ENCODE results near the gene E2F3. TPM values are rescaled to one million over a fixed set of nuclear protein-coding genes. Genes with fewer than 3 reads are reported as not detected.

Gene E2F3
- total and polyA plus RNA-seq, 2 donors from 2014 or later: 3.7 to 11.0 TPM

DNA sequence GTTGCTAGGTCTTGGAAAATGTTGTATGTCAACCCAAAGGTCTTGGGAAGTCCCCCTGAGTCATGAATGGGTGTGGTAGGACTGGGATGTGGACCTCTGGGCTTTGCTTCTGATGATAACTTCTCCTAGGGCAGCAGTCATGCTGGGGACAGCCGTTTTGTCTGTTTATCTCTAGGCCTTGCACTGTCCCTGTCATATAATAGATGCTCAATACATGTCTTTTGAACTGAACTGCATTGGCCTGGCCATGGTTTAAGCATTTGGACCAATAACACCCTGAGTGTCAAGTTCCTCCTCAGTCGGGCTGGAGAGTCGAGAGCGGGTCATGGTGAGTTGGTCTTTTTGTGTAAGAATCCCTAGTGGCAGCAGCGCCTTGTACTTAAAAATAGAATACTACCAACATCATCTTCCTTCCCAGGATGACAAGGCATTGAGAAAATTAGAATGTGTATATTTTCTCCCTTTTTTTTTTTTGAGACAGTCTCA, 43.1 kb downstream of the E2F3 start:
- FAIRE-seq: no peak
- intact Hi-C loops (cut with DNase I): no loop called here
- Histone ChIP-seq H3K27me3 (ENCODE audit: control insufficient read depth, insufficient read depth, low read length) (no peaks in the 10 kb centered on the region), H3K4me3 (ENCODE audit: low read length in 3 of 3) (no peak overlapping the region), H3K36me3 (ENCODE audit: control insufficient read depth in 2 of 3, insufficient read depth in 3 of 3, low read length in 3 of 3) (no peaks in the 10 kb centered on the region), H3K9me3 (ENCODE audit: control insufficient read depth in 2 of 3, insufficient read depth in 1 of 3, low read length in 3 of 3) (no peaks in the 10 kb centered on the region), H3K4me1 (ENCODE audit: control insufficient read depth in 2 of 3, insufficient read depth in 2 of 3, low read depth in 1 of 3, low read length in 3 of 3) (peaks cover 0 to 3% (median 2%) of the 10 kb centered on the region in 3 donors), H3K9ac (ENCODE audit: low read length in 3 of 3) (no peak overlapping the region), H3K27ac (ENCODE audit: low read depth in 2 of 2, low read length in 2 of 2) (no peak overlapping the region)
- TF ChIP-seq, protein P1, sequence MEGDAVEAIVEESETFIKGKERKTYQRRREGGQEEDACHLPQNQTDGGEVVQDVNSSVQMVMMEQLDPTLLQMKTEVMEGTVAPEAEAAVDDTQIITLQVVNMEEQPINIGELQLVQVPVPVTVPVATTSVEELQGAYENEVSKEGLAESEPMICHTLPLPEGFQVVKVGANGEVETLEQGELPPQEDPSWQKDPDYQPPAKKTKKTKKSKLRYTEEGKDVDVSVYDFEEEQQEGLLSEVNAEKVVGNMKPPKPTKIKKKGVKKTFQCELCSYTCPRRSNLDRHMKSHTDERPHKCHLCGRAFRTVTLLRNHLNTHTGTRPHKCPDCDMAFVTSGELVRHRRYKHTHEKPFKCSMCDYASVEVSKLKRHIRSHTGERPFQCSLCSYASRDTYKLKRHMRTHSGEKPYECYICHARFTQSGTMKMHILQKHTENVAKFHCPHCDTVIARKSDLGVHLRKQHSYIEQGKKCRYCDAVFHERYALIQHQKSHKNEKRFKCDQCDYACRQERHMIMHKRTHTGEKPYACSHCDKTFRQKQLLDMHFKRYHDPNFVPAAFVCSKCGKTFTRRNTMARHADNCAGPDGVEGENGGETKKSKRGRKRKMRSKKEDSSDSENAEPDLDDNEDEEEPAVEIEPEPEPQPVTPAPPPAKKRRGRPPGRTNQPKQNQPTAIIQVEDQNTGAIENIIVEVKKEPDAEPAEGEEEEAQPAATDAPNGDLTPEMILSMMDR (IDR thresholded peaks at IDR 0.05; ENCODE audit: borderline replicate concordance, extremely low read depth, insufficient read depth): no peak
- no peak for DNase-seq

DNA sequence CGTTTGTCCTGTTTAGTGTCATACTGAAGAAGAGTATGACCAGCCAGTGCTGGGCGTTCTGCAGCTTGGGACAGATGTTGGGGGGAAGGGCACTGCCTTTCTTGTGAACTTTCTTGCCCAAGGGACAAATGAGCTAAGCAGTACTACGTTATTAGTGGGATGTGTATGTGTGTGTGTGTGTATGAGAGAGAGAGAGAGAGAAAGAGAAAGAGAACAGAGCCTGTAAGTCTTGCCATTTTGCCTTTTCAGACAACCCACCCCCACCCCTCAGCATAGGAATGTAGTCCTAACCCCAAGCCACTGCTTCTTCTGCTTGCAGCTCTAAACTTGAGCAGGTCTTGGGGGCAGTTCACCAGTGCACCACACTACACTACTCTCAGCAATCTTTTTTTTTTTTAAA, 45.5 kb downstream of the E2F3 start:
- FAIRE-seq (no peak), DNase-seq (no peak)
- no peaks in the 10 kb centered on the region for H3K36me3 ChIP-seq (ENCODE audit: control insufficient read depth in 2 of 3, insufficient read depth in 3 of 3, low read length in 3 of 3)
- intact Hi-C loops (cut with DNase I): no loop called here
- TF ChIP-seq, protein P1 (IDR thresholded peaks at IDR 0.05; ENCODE audit: borderline replicate concordance, extremely low read depth, insufficient read depth): no peak
- H3K4me1 ChIP-seq (ENCODE audit: control insufficient read depth in 2 of 3, insufficient read depth in 2 of 3, low read depth in 1 of 3, low read length in 3 of 3): peaks cover 0 to 3% (median 0%) of the 10 kb centered on the region in 3 donors
- H3K27ac ChIP-seq (ENCODE audit: low read depth in 2 of 2, low read length in 2 of 2): no peak overlapping the region
- no peak overlapping the region for H3K4me3 ChIP-seq (ENCODE audit: low read length in 3 of 3)
- no peak overlapping the region for H3K9ac ChIP-seq (ENCODE audit: low read length in 3 of 3)
- H3K27me3 ChIP-seq (ENCODE audit: control insufficient read depth, insufficient read depth, low read length): no peaks in the 10 kb centered on the region
- H3K9me3 ChIP-seq (ENCODE audit: control insufficient read depth in 2 of 3, insufficient read depth in 1 of 3, low read length in 3 of 3): no peaks in the 10 kb centered on the region

DNA sequence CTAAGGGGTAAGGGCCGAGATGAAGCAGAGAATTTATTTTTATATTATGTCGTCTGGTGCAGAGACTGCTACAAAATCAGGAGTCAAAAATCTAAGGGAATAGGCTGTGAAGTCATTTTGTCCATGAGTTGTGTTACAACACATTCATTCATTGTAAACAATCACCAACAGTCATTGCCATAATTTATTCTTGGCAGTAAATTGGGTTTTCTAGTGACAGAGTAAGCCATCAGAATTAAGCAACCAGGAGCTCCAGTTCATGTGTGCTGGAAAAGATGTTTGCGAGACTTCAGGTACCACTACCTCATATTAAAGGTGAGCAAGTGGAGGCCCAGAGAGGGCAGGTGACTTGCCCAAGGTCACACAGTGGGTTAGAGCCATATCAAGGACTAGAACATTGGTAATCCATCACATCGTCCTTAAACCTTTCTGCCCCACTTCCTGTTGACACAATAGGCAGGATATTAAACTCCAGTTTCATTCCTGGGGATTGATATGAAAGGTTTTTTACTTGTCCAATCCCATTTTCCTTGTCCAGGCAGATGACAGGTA, 46.0 kb downstream of the E2F3 start:
- Histone ChIP-seq H3K4me3 (ENCODE audit: low read length in 3 of 3) (no peak overlapping the region), H3K27ac (ENCODE audit: low read depth in 2 of 2, low read length in 2 of 2) (no peak overlapping the region), H3K36me3 (ENCODE audit: control insufficient read depth in 2 of 3, insufficient read depth in 3 of 3, low read length in 3 of 3) (no peaks in the 10 kb centered on the region), H3K4me1 (ENCODE audit: control insufficient read depth in 2 of 3, insufficient read depth in 2 of 3, low read depth in 1 of 3, low read length in 3 of 3) (peaks cover 0 to 3% (median 0%) of the 10 kb centered on the region in 3 donors), H3K27me3 (ENCODE audit: control insufficient read depth, insufficient read depth, low read length) (no peaks in the 10 kb centered on the region), H3K9ac (ENCODE audit: low read length in 3 of 3) (no peak overlapping the region), H3K9me3 (ENCODE audit: control insufficient read depth in 2 of 3, insufficient read depth in 1 of 3, low read length in 3 of 3) (no peaks in the 10 kb centered on the region)
- no peak for FAIRE-seq
- intact Hi-C loops (cut with DNase I): no loop called here
- TF ChIP-seq, protein P1 (IDR thresholded peaks at IDR 0.05; ENCODE audit: borderline replicate concordance, extremely low read depth, insufficient read depth): no peak
- no peak for DNase-seq

DNA sequence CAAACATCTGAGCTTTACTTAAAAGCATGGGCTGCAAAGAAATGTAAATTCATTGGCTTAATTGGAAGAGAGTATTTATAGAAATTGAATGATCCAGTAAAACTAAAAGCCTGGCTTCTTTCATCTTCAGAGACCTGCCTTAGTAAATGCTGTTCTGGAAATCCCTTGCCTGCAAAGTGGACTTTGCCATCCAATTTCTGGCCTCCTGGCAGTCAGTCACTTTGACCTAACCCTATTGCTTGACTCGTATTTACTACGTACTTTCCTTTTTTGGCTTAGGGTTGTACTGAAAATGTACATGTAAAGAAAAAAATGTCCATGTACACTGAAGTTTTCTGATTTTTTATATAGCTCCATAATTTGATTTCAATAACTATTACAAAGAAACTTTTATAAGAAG, 47.1 kb downstream of the E2F3 start:
- no peak overlapping the region for H3K9ac ChIP-seq (ENCODE audit: low read length in 3 of 3)
- intact Hi-C loops (cut with DNase I): no loop called here
- no peaks in the 10 kb centered on the region for H3K9me3 ChIP-seq (ENCODE audit: control insufficient read depth in 2 of 3, insufficient read depth in 1 of 3, low read length in 3 of 3)
- H3K4me3 ChIP-seq (ENCODE audit: low read length in 3 of 3): no peak overlapping the region
- TF ChIP-seq, protein P1 (IDR thresholded peaks at IDR 0.05; ENCODE audit: borderline replicate concordance, extremely low read depth, insufficient read depth): no peak
- peaks cover 0 to 3% (median 0%) of the 10 kb centered on the region in 3 donors for H3K4me1 ChIP-seq (ENCODE audit: control insufficient read depth in 2 of 3, insufficient read depth in 2 of 3, low read depth in 1 of 3, low read length in 3 of 3)
- no peak overlapping the region for H3K27ac ChIP-seq (ENCODE audit: low read depth in 2 of 2, low read length in 2 of 2)
- no peak for DNase-seq
- no peak for FAIRE-seq
- no peaks in the 10 kb centered on the region for H3K36me3 ChIP-seq (ENCODE audit: control insufficient read depth in 2 of 3, insufficient read depth in 3 of 3, low read length in 3 of 3)
- no peaks in the 10 kb centered on the region for H3K27me3 ChIP-seq (ENCODE audit: control insufficient read depth, insufficient read depth, low read length)
